Sciatic nerve (tissue), 2 donors: ENCODE measurements around the gene ADAM22. TPM values are rescaled to one million over a fixed set of nuclear protein-coding genes. Genes with fewer than 3 reads are reported as not detected.

Experiments used
- ATAC-seq: fragments of 200-7000 bp; cut with Tn5 transposase; one replicate; pipeline ENCODE4 v1.9.1; 2020; ENCODE audit warnings: mild to moderate bottlenecking, moderate library complexity
- DNase-seq: peaks from one replicate; pipeline ENCODE4 v3.0.0-alpha.2; 2020; ENCODE audit warnings: low spot score
- intact Hi-C: fragments of 100-400 bp; cut with DNase I; formaldehyde crosslinking; loops from one replicate; pipeline ENCODE4 v1.14.2; 2022
- total RNA-seq: library from RNA; stranded (reverse); fragmentation: NEBNext Ultra II Directional; extraction: Animal tissue kit (Norgen Biotek cat#: 25700); gene quantifications from one replicate; pipeline ENCODE4 v1.2.1, GENCODE V29; 2021
- donor health status: DM: no; HTN: no; CAD: no.
- donor health status: DM: no; HTN: no; CAD: no.

Gene ADAM22
- total RNA-seq, 1 donor from 2014 or later: 8.5 TPM

- intact Hi-C loops: no loop called here
- ATAC-seq: no peak
Measured at GRCh38 chr7:87948371-87948770, 14.3 kb downstream of the ADAM22 start.

GRCh38 chr7:87959336-87959735 is 25.3 kb downstream of the ADAM22 start:
- DNase-seq (no peak), ATAC-seq (no peak)
- intact Hi-C loops: no loop called here

More at GRCh38 chr7:87948371-87948770, 14.3 kb downstream of the ADAM22 start:
- DNase-seq: no peak

- no peak for DNase-seq
- intact Hi-C loops: no loop called here
- no peak for ATAC-seq
Measured at GRCh38 chr7:87960239-87960638, 26.2 kb downstream of the ADAM22 start.

- DNase-seq (no peak), ATAC-seq (no peak)
- intact Hi-C loops: no loop called here
Measured at GRCh38 chr7:87961754-87962153, 27.7 kb downstream of the ADAM22 start.

- ATAC-seq (no peak), DNase-seq (no peak)
- intact Hi-C loops: no loop called here
Measured at GRCh38 chr7:87966271-87966670, 32.2 kb downstream of the ADAM22 start.

GRCh38 chr7:87968021-87968420 is 34.0 kb downstream of the ADAM22 start:
- DNase-seq (no peak), ATAC-seq (no peak)
- intact Hi-C loops: no loop called here

- intact Hi-C loops: no loop called here
- DNase-seq: no peak
- no peak for ATAC-seq
Measured at GRCh38 chr7:87982116-87982515, 48.1 kb downstream of the ADAM22 start.

- no peak for DNase-seq
- ATAC-seq: no peak
Measured at GRCh38 chr7:87984088-87984487, 50.0 kb downstream of the ADAM22 start.

GRCh38 chr7:87993269-87993668 is 59.2 kb downstream of the ADAM22 start:
- intact Hi-C loops: no loop called here
- ATAC-seq (no peak), DNase-seq (no peak)

More at GRCh38 chr7:87984088-87984487, 50.0 kb downstream of the ADAM22 start:
- intact Hi-C loops: no loop called here

- DNase-seq: no peak
- intact Hi-C loops: no loop called here
- no peak for ATAC-seq
Measured at GRCh38 chr7:87999261-87999660, 65.2 kb downstream of the ADAM22 start.

- ATAC-seq (peak; percentile 78), DNase-seq (no peak)
- intact Hi-C loops: no loop called here
Measured at GRCh38 chr7:88001744-88002530, 67.9 kb downstream of the ADAM22 start.

GRCh38 chr7:88002617-88003016 is 68.6 kb downstream of the ADAM22 start:
- intact Hi-C loops: no loop called here
- ATAC-seq: peak; percentile 44
- DNase-seq: no peak

- ATAC-seq (peak; percentile 36), DNase-seq (no peak)
- intact Hi-C loops: no loop called here
Measured at GRCh38 chr7:88003581-88003980, 69.5 kb downstream of the ADAM22 start.

- ATAC-seq (no peak), DNase-seq (no peak)
- intact Hi-C loops: no loop called here
Measured at GRCh38 chr7:88005191-88005590, 71.1 kb downstream of the ADAM22 start.

GRCh38 chr7:88009651-88010050 is 75.6 kb downstream of the ADAM22 start:
- DNase-seq (no peak), ATAC-seq (no peak)
- intact Hi-C loops: no loop called here

GRCh38 chr7:88012086-88012485 is 78.0 kb downstream of the ADAM22 start:
- ATAC-seq (no peak), DNase-seq (no peak)
- intact Hi-C loops: no loop called here

- intact Hi-C loops: no loop called here
- DNase-seq (no peak), ATAC-seq (no peak)
Measured at GRCh38 chr7:88013981-88014380, 79.9 kb downstream of the ADAM22 start.

- intact Hi-C loops: no loop called here
- ATAC-seq: no peak
- DNase-seq: no peak
Measured at GRCh38 chr7:88014581-88014980, 80.5 kb downstream of the ADAM22 start.

GRCh38 chr7:88015309-88015708 is 81.3 kb downstream of the ADAM22 start:
- intact Hi-C loops: no loop called here

GRCh38 chr7:88018501-88018900 is 84.5 kb downstream of the ADAM22 start:
- intact Hi-C loops: no loop called here

More at GRCh38 chr7:88015309-88015708, 81.3 kb downstream of the ADAM22 start:
- ATAC-seq (no peak), DNase-seq (no peak)

More at GRCh38 chr7:88018501-88018900, 84.5 kb downstream of the ADAM22 start:
- ATAC-seq (no peak), DNase-seq (no peak)
